Sigmoid colon (tissue), 7 donors: ENCODE measurements around the gene IGF2BP3. TPM values are rescaled to one million over a fixed set of nuclear protein-coding genes. Genes with fewer than 3 reads are reported as not detected.
A peak's percentile ranks its signal among the peaks of the same experiment; 100 is the strongest.

Experiments used
- DNase-seq: peaks from one replicate; pipeline ENCODE4 v3.0.0-alpha.2; 2019
- H3K27ac ChIP-seq, 4 donors: fragments of 200-600 bp; sonication (generic); one replicate each; pipeline ENCODE4 v1.5.1; 2016 to 2019; ENCODE audit warnings: mild to moderate bottlenecking in 1 of 4
- H3K27me3 ChIP-seq, 3 donors: fragments of 200-600 bp; sonication (generic); one replicate each; pipeline ENCODE4 v1.5.1; 2019; ENCODE audit warnings: mild to moderate bottlenecking in 1 of 3
- H3K36me3 ChIP-seq, 4 donors: fragments of 200-600 bp; sonication (generic); one replicate each; pipeline ENCODE4 v1.5.1; 2016 to 2019
- H3K4me1 ChIP-seq, 4 donors: fragments of 200-600 bp; sonication (generic); one replicate each; pipeline ENCODE4 v1.5.1; 2017 to 2019
- H3K4me3 ChIP-seq, 4 donors: fragments of 200-600 bp; sonication (generic); one replicate each; pipeline ENCODE4 v1.5.1; 2017 to 2019; ENCODE audit warnings: mild to moderate bottlenecking in 2 of 4, moderate library complexity in 1 of 4
- H3K9me3 ChIP-seq, 4 donors: fragments of 200-600 bp in 3 of 4; sonication (generic) in 3 of 4; one replicate each; pipeline versions ENCODE4 v1.5.1 to v1.6.1; 2013 to 2019
- EP300 ChIP-seq, 4 donors: sonication (generic); formaldehyde crosslinking; IDR thresholded peaks; one replicate each; pipeline ENCODE4 v1.6.1; 2017; ENCODE audit warnings: antibody characterized with exemption in 4 of 4
- POLR2A ChIP-seq, 2 donors: fragments of 450-650 bp; IDR thresholded peaks; one replicate each; pipeline ENCODE4 v1.6.1; 2016; ENCODE audit warnings: antibody characterized with exemption in 2 of 2, mild to moderate bottlenecking in 2 of 2, moderate library complexity in 2 of 2
- POLR2AphosphoS5 ChIP-seq, 4 donors: sonication (generic); formaldehyde crosslinking; IDR thresholded peaks; one replicate each; pipeline ENCODE4 v1.6.1; 2017; ENCODE audit warnings: antibody characterized with exemption in 4 of 4
- WGBS, 2 donors: extraction: QIAGEN DNeasy Blood & Tissue Kit; methylation state at CpG; one replicate each; pipeline ENCODE4 v1.1.7; 2013; 5-methylcytosine and 5-hydroxymethylcytosine counted together
- intact Hi-C: fragments of 100-400 bp; cut with DNase I; formaldehyde crosslinking; loops from one replicate; pipeline ENCODE4 v1.15.1; 2023
- polyA plus RNA-seq, 3 donors: library from polyadenylated mRNA; stranded (reverse); fragments of 200-250 nt; gene quantifications; one replicate each; pipeline ENCODE4 v1.2.3, GENCODE V29; 2013
- total RNA-seq, 4 donors: library from RNA; depleted of rRNA; stranded (reverse); fragments of >200 nt; gene quantifications; one replicate each; pipeline ENCODE4 v1.1.0, GENCODE V29; 2016
- TF ChIP-seq, protein P1 (sequence below), 4 experiments: fragments of 450-650 bp in 3 of 4; fragments of 200-600 bp in 1 of 4; IDR thresholded peaks; one replicate each; pipeline ENCODE4 v1.5.1; 2016 to 2019; ENCODE audit warnings: antibody characterized with exemption in 4 of 4, mild to moderate bottlenecking in 3 of 4, moderate library complexity in 2 of 4
- donor health status: healthy with polysubstance abuse.
- donor health status: Bipolar disorder and iron deficiency.
- donor health status: healthy.

The IGF2BP3 gene
- total and polyA plus RNA-seq, 7 donors, result under 0.01 to 1.9 (median 1.2) TPM; not detected in 2

DNA sequence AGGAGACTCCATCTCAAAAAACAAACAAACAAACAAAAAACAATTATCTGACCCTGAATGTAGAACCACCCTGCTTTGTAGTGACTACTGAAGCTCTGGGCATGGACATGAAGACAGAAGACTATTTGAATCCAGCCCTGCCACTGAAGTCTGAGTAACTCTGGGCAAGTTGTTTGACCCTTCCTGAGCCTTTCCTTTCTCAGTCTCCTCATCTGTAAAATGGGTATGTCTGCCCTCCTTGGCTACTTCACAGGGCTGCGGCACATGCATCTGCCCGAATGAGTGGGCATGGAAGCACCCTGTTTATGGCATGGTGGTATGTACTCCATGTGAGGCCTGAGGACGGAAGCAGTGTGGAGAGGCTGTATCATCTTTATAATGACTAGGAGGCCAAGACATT, 193.3 kb downstream of the IGF2BP3 start:
- 78 to 88% methylated on average over 3 of the region's 3 CpGs for WGBS, 2 donors
- TF ChIP-seq, protein P1, sequence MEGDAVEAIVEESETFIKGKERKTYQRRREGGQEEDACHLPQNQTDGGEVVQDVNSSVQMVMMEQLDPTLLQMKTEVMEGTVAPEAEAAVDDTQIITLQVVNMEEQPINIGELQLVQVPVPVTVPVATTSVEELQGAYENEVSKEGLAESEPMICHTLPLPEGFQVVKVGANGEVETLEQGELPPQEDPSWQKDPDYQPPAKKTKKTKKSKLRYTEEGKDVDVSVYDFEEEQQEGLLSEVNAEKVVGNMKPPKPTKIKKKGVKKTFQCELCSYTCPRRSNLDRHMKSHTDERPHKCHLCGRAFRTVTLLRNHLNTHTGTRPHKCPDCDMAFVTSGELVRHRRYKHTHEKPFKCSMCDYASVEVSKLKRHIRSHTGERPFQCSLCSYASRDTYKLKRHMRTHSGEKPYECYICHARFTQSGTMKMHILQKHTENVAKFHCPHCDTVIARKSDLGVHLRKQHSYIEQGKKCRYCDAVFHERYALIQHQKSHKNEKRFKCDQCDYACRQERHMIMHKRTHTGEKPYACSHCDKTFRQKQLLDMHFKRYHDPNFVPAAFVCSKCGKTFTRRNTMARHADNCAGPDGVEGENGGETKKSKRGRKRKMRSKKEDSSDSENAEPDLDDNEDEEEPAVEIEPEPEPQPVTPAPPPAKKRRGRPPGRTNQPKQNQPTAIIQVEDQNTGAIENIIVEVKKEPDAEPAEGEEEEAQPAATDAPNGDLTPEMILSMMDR (IDR thresholded peaks at IDR 0.05), result no peak
- TF ChIP-seq POLR2A (IDR thresholded peaks at IDR 0.05) (no peak), POLR2AphosphoS5 (IDR thresholded peaks at IDR 0.05) (no peak), EP300 (IDR thresholded peaks at IDR 0.05) (no peak)

DNA sequence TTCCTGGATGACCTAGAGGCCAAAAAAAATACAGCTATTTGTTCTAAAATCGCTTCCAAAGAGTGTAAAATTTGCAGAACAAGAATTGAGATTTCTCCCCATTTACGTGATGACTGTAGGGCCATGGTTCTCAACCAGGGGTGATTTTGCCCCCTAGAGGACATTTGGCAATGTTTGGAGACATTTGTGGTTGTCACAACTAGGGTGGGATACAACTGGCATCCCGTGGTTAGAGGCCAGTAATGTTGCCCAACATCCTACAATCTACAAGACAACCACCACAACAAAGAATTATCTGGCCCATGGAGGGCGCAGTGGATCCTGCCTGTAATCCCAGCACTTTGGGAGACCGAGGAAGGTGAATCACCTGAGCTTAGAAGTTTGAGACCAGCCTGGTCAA, 193.9 kb downstream of the IGF2BP3 start:
- WGBS, 2 donors, result 66 to 71% methylated on average over 5 of the region's 5 CpGs
- no peak overlapping the region for H3K27ac ChIP-seq

More for the DNA sequence above, 193.3 kb downstream of the IGF2BP3 start:
- H3K4me3 ChIP-seq, result no peak overlapping the region
- H3K36me3 ChIP-seq, result no peaks in the 10 kb centered on the region
- intact Hi-C loops, result no loop called here
- no peaks in the 10 kb centered on the region for H3K9me3 ChIP-seq
- H3K4me1 ChIP-seq, result no peaks in the 10 kb centered on the region
- H3K27me3 ChIP-seq, result no peaks in the 10 kb centered on the region
- no peak overlapping the region for H3K27ac ChIP-seq
- no peak for DNase-seq

GRCh38 chr7:23275912-23276311, 194.4 kb downstream of the IGF2BP3 start:
- no peak overlapping the region for H3K4me3 ChIP-seq
- H3K27me3 ChIP-seq, result no peaks in the 10 kb centered on the region
- TF ChIP-seq POLR2A (IDR thresholded peaks at IDR 0.05), result no peak
- TF ChIP-seq POLR2AphosphoS5 (IDR thresholded peaks at IDR 0.05), result no peak
- TF ChIP-seq, protein P1 (IDR thresholded peaks at IDR 0.05), result no peak
- no peak for TF ChIP-seq EP300 (IDR thresholded peaks at IDR 0.05)
- no peak overlapping the region for H3K27ac ChIP-seq
- intact Hi-C loops, result no loop called here
- no peaks in the 10 kb centered on the region for H3K9me3 ChIP-seq
- 69 to 81% methylated on average over 5 of the region's 5 CpGs for WGBS, 2 donors
- H3K4me1 ChIP-seq, result no peaks in the 10 kb centered on the region
- H3K36me3 ChIP-seq, result no peaks in the 10 kb centered on the region
- no peak for DNase-seq

More for the DNA sequence above, 193.9 kb downstream of the IGF2BP3 start:
- TF ChIP-seq, protein P1 (IDR thresholded peaks at IDR 0.05), result no peak
- TF ChIP-seq EP300 (IDR thresholded peaks at IDR 0.05), result no peak
- no peak for TF ChIP-seq POLR2AphosphoS5 (IDR thresholded peaks at IDR 0.05)
- TF ChIP-seq POLR2A (IDR thresholded peaks at IDR 0.05), result no peak
- DNase-seq, result no peak
- no peaks in the 10 kb centered on the region for H3K36me3 ChIP-seq
- no peaks in the 10 kb centered on the region for H3K9me3 ChIP-seq
- H3K27me3 ChIP-seq, result no peaks in the 10 kb centered on the region
- intact Hi-C loops, result no loop called here
- H3K4me1 ChIP-seq, result no peaks in the 10 kb centered on the region
- no peak overlapping the region for H3K4me3 ChIP-seq

DNA sequence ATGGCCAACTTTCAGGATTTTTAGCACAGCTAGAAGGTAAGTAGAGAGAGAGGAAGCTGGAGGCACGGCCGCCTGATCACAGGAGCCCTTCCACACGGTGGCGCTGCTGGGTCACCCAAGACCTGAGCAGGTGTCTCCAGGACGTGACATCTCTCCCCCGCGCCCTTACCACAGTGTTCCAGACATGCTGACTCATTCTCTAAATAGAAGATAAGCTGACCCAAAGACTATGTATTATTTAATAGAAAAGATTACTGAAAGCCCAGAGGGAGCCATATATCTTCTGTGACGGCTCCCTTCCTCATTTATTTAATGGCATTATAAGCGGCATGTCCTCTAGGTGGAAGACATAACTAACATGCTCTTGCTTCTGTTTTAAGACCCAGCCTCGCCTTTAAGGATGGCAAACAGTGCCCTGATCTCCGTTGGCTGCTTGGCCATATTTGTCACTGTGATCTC, 197.1 kb downstream of the IGF2BP3 start:
- DNase-seq, result peak; percentile 81
- 4 to 7% methylated on average over 11 of the region's 11 CpGs for WGBS, 2 donors

More for the DNA sequence above, 197.1 kb downstream of the IGF2BP3 start:
- Histone ChIP-seq H3K4me3 (no peak overlapping the region), H3K27ac (no peak overlapping the region), H3K4me1 (no peaks in the 10 kb centered on the region), H3K9me3 (no peaks in the 10 kb centered on the region), H3K27me3 (no peaks in the 10 kb centered on the region), H3K36me3 (no peaks in the 10 kb centered on the region)
- intact Hi-C loops, result no loop called here
- TF ChIP-seq POLR2A (IDR thresholded peaks at IDR 0.05), result no peak
- TF ChIP-seq POLR2AphosphoS5 (IDR thresholded peaks at IDR 0.05), result no peak
- TF ChIP-seq, protein P1 (IDR thresholded peaks at IDR 0.05), result peak in 3 of 4 experiments; percentile 47 to 56 (median 49)
